B cell (primary cell): Measurements from ENCODE around the gene ZDHHC14. TPM values are rescaled to one million over a fixed set of nuclear protein-coding genes. Genes with fewer than 3 reads are reported as not detected.

Source experiments
- ATAC-seq: fragments of 200-7000 bp; cut with Tn5 transposase; one replicate; pipeline ENCODE4 v1.10.0; 2021; ENCODE audit warnings: low read depth, mild to moderate bottlenecking, moderate number of reproducible peaks, moderate library complexity
- CTCF ChIA-PET: fragments of 350-600 bp; sonication (Branson Sonifier 250); formaldehyde crosslinking; loops from one replicate; lab custom pipeline; 2021; ENCODE audit warnings: antibody characterized with exemption, inconsistent platforms; lab: Charles Lee
- POLR2A ChIA-PET: fragments of 350-600 bp; sonication (Branson Sonifier 250); formaldehyde crosslinking; loops from one replicate; lab custom pipeline; 2021; ENCODE audit warnings: antibody characterized with exemption; lab: Charles Lee
- DNase-seq: peaks from one replicate; pipeline ENCODE4 v3.0.0; 2013
- H2AFZ ChIP-seq: 2 replicates; pipeline ENCODE4 v1.6.1; 2012; ENCODE audit warnings: mild to moderate bottlenecking, low read depth, low read length; ENCODE audit not compliant: insufficient read depth, poor library complexity, severe bottlenecking
- H3K27ac ChIP-seq, 2 donors: 1 replicate in 1 of 2; 2 replicates in 1 of 2; pipeline ENCODE4 v1.5.1; 2012 to 2013; ENCODE audit warnings: low read length in 2 of 2, mild to moderate bottlenecking in 2 of 2, moderate library complexity in 1 of 2
- H3K27me3 ChIP-seq, 4 experiments: fragments of 200-600 bp in 1 of 4; sonication (generic) in 1 of 4; replicated peaks in 1 of 4; 1 replicate in 2 of 4; 2 replicates in 2 of 4; pipeline versions ENCODE4 v1.6.1 to v1.7.0; 2013 to 2016; ENCODE audit warnings: low read length in 3 of 4, mild to moderate bottlenecking in 2 of 4, mixed read lengths in 1 of 4, moderate library complexity in 1 of 4; ENCODE audit not compliant: insufficient read depth in 4 of 4, control insufficient read depth in 3 of 4; ENCODE audit errors: control extremely low read depth in 1 of 4
- H3K36me3 ChIP-seq, 2 experiments: replicated peaks in 1 of 2; 1 replicate in 1 of 2; 2 replicates in 1 of 2; pipeline versions ENCODE4 v1.6.1 to v1.7.1; 2013; ENCODE audit warnings: low read length in 1 of 2; ENCODE audit not compliant: insufficient read depth in 2 of 2, control insufficient read depth in 1 of 2; ENCODE audit errors: control extremely low read depth in 1 of 2, extremely low read depth in 1 of 2
- H3K4me1 ChIP-seq, 2 donors: fragments of 200-600 bp in 1 of 2; sonication (generic) in 1 of 2; 1 replicate in 1 of 2; 2 replicates in 1 of 2; pipeline versions ENCODE4 v1.5.1 to v1.6.1; 2013 to 2017; ENCODE audit warnings: low read length in 2 of 2; ENCODE audit not compliant: control insufficient read depth in 2 of 2, insufficient read depth in 2 of 2
- H3K4me2 ChIP-seq: replicated peaks from 2 replicates; pipeline ENCODE3; 2012; ENCODE audit warnings: mild to moderate bottlenecking, low read depth, low read length; ENCODE audit not compliant: poor library complexity, severe bottlenecking
- H3K4me3 ChIP-seq, 5 experiments: fragments of 200-600 bp in 1 of 5; sonication (generic) in 1 of 5; 1 replicate in 3 of 5; 2 replicates in 2 of 5; pipeline versions ENCODE4 v1.5.1 to v1.7.0; 2011 to 2016; ENCODE audit warnings: low read length in 4 of 5, mild to moderate bottlenecking in 4 of 5, low read depth in 2 of 5, control low read depth in 1 of 5, moderate library complexity in 1 of 5; ENCODE audit not compliant: insufficient read depth in 1 of 5; ENCODE audit errors: control extremely low read depth in 1 of 5, extremely low read depth in 1 of 5
- H3K79me2 ChIP-seq: fragments of 200-600 bp; sonication (generic); one replicate; pipeline ENCODE4 v1.6.0; 2016; ENCODE audit warnings: low read length; ENCODE audit not compliant: control insufficient read depth, insufficient read depth
- H3K9ac ChIP-seq: fragments of 200-600 bp; sonication (generic); 2 replicates; pipeline ENCODE4 v1.6.1; 2017; ENCODE audit warnings: mild to moderate bottlenecking, low read length, moderate library complexity
- H3K9me3 ChIP-seq, 3 donors: one replicate each; pipeline versions ENCODE4 v1.6.1 to v1.7.1; 2013; ENCODE audit warnings: low read length in 2 of 3; ENCODE audit not compliant: control insufficient read depth in 2 of 3, insufficient read depth in 1 of 3; ENCODE audit errors: control extremely low read depth in 1 of 3
- H4K20me1 ChIP-seq: 2 replicates; pipeline ENCODE4 v1.6.0; 2012; ENCODE audit warnings: mild to moderate bottlenecking, low read length; ENCODE audit not compliant: insufficient read depth, control insufficient read depth, poor library complexity, severe bottlenecking
- H3K27ac Mint-ChIP-seq: one replicate; pipeline ENCODE4 v1.8.0; 2021; ENCODE audit warnings: mixed read lengths
- H3K27me3 Mint-ChIP-seq: one replicate; pipeline ENCODE4 v1.8.0; 2021; ENCODE audit warnings: mixed read lengths
- H3K4me1 Mint-ChIP-seq: one replicate; pipeline ENCODE4 v1.8.0; 2021; ENCODE audit warnings: mixed read lengths
- H3K4me3 Mint-ChIP-seq: one replicate; pipeline ENCODE4 v1.8.0; 2021; ENCODE audit warnings: mixed read lengths
- H3K9me3 Mint-ChIP-seq: one replicate; pipeline ENCODE4 v1.8.0; 2022; ENCODE audit warnings: mixed read lengths; ENCODE audit not compliant: insufficient read depth
- CTCF ChIP-seq: fragments of 200-600 bp; IDR thresholded peaks from one replicate; pipeline ENCODE4 v1.8.0; 2022; ENCODE audit warnings: antibody characterized with exemption, mild to moderate bottlenecking
- EZH2 ChIP-seq: IDR thresholded peaks from 2 replicates; pipeline ENCODE4 v1.6.1; 2012; ENCODE audit warnings: borderline replicate concordance, low read depth, mild to moderate bottlenecking, moderate library complexity, low read length; ENCODE audit not compliant: insufficient read depth, poor library complexity, severe bottlenecking
- WGBS: methylation state at CpG from one replicate; pipeline ENCODE4 v1.1.5; 2013; ENCODE audit warnings: missing lambda C conversion rate; ENCODE audit not compliant: insufficient coverage; 5-methylcytosine and 5-hydroxymethylcytosine counted together
- intact Hi-C: fragments of 100-400 bp; cut with micrococcal nuclease; formaldehyde crosslinking; loops from one replicate; pipeline ENCODE4 v1.10.0; 2022
- polyA plus RNA-seq: library from polyadenylated mRNA; depleted of rRNA; stranded (reverse); fragments of >200 nt; gene quantifications from 2 replicates; pipeline ENCODE4 v1.2.3, GENCODE V29; 2012
- total RNA-seq, 2 donors: library from RNA; stranded (reverse); fragments of 120-200 nt in 1 of 2; gene quantifications; 1 replicate in 1 of 2; 2 replicates in 1 of 2; pipeline versions ENCODE4 v1.2.3 to v1.2.4, GENCODE V29; 2013 to 2022

Gene ZDHHC14
- total and polyA plus RNA-seq, 2 donors (not counting 1 experiment from before 2014, with no cell fraction given), result 8.8 to 50.4 TPM

- H3K9me3 ChIP-seq, result peaks cover 0 to 13% (median 6%) of the 10 kb centered on the region in 3 donors
- H2AFZ ChIP-seq, result no peak overlapping the region
- intact Hi-C loops, result no loop called here
- POLR2A ChIA-PET, result no interaction called here
- no peak overlapping the region for H3K4me2 ChIP-seq
- H3K9me3 Mint-ChIP-seq, result peaks cover 2% of the 10 kb centered on the region
- H3K79me2 ChIP-seq, result no peaks in the 10 kb centered on the region
- H3K4me3 Mint-ChIP-seq, result no peak overlapping the region
- no peak for DNase-seq
- TF ChIP-seq CTCF (no peak), EZH2 (no peak)
- H3K4me1 ChIP-seq, result peaks cover 11 to 12% of the 10 kb centered on the region in 2 donors
- 98% methylated on average over 7 of the region's 7 CpGs for WGBS
- peak overlapping the region; percentile 43 for H3K27ac Mint-ChIP-seq
- H3K9ac ChIP-seq, result no peak overlapping the region
- no peaks in the 10 kb centered on the region for H3K27me3 Mint-ChIP-seq
- no peak for ATAC-seq
- H3K27me3 ChIP-seq, result no peaks in the 10 kb centered on the region
- H3K36me3 ChIP-seq, result peaks cover 0 to 12% of the 10 kb centered on the region in 2 experiments
- peaks cover 18% of the 10 kb centered on the region for H3K4me1 Mint-ChIP-seq
- no peak overlapping the region for H3K27ac ChIP-seq
- CTCF ChIA-PET, result interaction anchor here (1.2 kb wide), 1 partner anchor 11 kb away, joined by 4 read pairs; no protein-coding TSS in a partner anchor
- H4K20me1 ChIP-seq, result no peaks in the 10 kb centered on the region
- no peak overlapping the region for H3K4me3 ChIP-seq
Observed at GRCh38 chr6:157625111-157625510, 244.1 kb downstream of the ZDHHC14 start.

GRCh38 chr6:157625764-157626163 is 244.8 kb downstream of the ZDHHC14 start:
- H2AFZ ChIP-seq, result no peak overlapping the region
- intact Hi-C loops, result no loop called here

More at GRCh38 chr6:157625764-157626163, 244.8 kb downstream of the ZDHHC14 start:
- Histone ChIP-seq H3K9me3 (peaks cover 0 to 13% (median 6%) of the 10 kb centered on the region in 3 donors), H3K4me2 (no peak overlapping the region), H3K27me3 (no peaks in the 10 kb centered on the region), H3K4me3 (no peak overlapping the region), H3K9ac (no peak overlapping the region), H3K4me1 (peaks cover 11 to 12% of the 10 kb centered on the region in 2 donors), H3K27ac (no peak overlapping the region), H4K20me1 (no peaks in the 10 kb centered on the region), H3K36me3 (peaks cover 0 to 17% of the 10 kb centered on the region in 2 experiments), H3K79me2 (peaks cover 5% of the 10 kb centered on the region)
- WGBS, result 78% methylated on average over 7 of the region's 10 CpGs
- no peak for DNase-seq
- POLR2A ChIA-PET, result no interaction called here
- H3K4me1 Mint-ChIP-seq, result peaks cover 18% of the 10 kb centered on the region
- no peak for TF ChIP-seq CTCF
- CTCF ChIA-PET, result interaction anchor here (1.4 kb wide), 1 partner anchor 40 kb away, joined by 5 read pairs; no protein-coding TSS in a partner anchor
- no peak overlapping the region for H3K27ac Mint-ChIP-seq
- H3K27me3 Mint-ChIP-seq, result no peaks in the 10 kb centered on the region
- peaks cover 2% of the 10 kb centered on the region for H3K9me3 Mint-ChIP-seq
- ATAC-seq, result no peak
- no peak overlapping the region for H3K4me3 Mint-ChIP-seq
